HG03025 (cell line): ENCODE results near the gene VSX2.

Source experiments
- ATAC-seq: cut with Tn5 transposase; IDR thresholded peaks from one replicate; pipeline ENCODE4 v1.9.1; 2021; ENCODE audit warnings: mild to moderate bottlenecking, moderate library complexity; ENCODE audit not compliant: unreplicated experiment, low FRiP score

The VSX2 gene

GRCh38 chr14:74238974-74239847 lies at the start of gene VSX2:
Gene VSX2 (plus strand): TSS chr14:74239449. CDS start chr14:74239562, 113 bp downstream.
- ATAC-seq, result no peak

- ATAC-seq, result no peak
Measured at GRCh38 chr14:74190927-74191575, 48.2 kb upstream of the VSX2 start.

GRCh38 chr14:74194506-74195274 lies 44.6 kb upstream of the VSX2 start:
- ATAC-seq, result no peak

- ATAC-seq, result no peak
Measured at GRCh38 chr14:74195623-74196022, 43.6 kb upstream of the VSX2 start.

GRCh38 chr14:74198441-74199234 lies 40.6 kb upstream of the VSX2 start:
- no peak for ATAC-seq

GRCh38 chr14:74202113-74202512 lies 37.1 kb upstream of the VSX2 start:
- no peak for ATAC-seq

- no peak for ATAC-seq
Measured at GRCh38 chr14:74203639-74204038, 35.6 kb upstream of the VSX2 start.

- no peak for ATAC-seq
Measured at GRCh38 chr14:74204491-74204890, 34.8 kb upstream of the VSX2 start.

GRCh38 chr14:74205882-74206281 lies 33.4 kb upstream of the VSX2 start:
- no peak for ATAC-seq

- ATAC-seq, result no peak
Measured at GRCh38 chr14:74207943-74208342, 31.3 kb upstream of the VSX2 start.

GRCh38 chr14:74208642-74209041 lies 30.6 kb upstream of the VSX2 start:
- no peak for ATAC-seq

GRCh38 chr14:74211945-74212580 lies 27.2 kb upstream of the VSX2 start:
- ATAC-seq, result no peak

GRCh38 chr14:74213907-74214803 lies 25.1 kb upstream of the VSX2 start:
- ATAC-seq, result no peak

GRCh38 chr14:74216671-74217070 lies 22.6 kb upstream of the VSX2 start:
- no peak for ATAC-seq

GRCh38 chr14:74217672-74218448 lies 21.4 kb upstream of the VSX2 start:
- no peak for ATAC-seq

- ATAC-seq, result no peak
Measured at GRCh38 chr14:74218462-74218861, 20.8 kb upstream of the VSX2 start.

GRCh38 chr14:74219277-74220205 lies 19.7 kb upstream of the VSX2 start:
- ATAC-seq, result no peak
